ENCODE measurements around the gene CHL1. TPM values are rescaled to one million over a fixed set of nuclear protein-coding genes. Genes with fewer than 3 reads are reported as not detected.
A peak's percentile ranks its signal among the peaks of the same experiment; 100 is the strongest.

The CHL1 gene
- total and polyA plus RNA-seq, 2 donors (not counting 1 experiment from before 2014, with no cell fraction given), result 6.2 to 18.0 TPM

DNA sequence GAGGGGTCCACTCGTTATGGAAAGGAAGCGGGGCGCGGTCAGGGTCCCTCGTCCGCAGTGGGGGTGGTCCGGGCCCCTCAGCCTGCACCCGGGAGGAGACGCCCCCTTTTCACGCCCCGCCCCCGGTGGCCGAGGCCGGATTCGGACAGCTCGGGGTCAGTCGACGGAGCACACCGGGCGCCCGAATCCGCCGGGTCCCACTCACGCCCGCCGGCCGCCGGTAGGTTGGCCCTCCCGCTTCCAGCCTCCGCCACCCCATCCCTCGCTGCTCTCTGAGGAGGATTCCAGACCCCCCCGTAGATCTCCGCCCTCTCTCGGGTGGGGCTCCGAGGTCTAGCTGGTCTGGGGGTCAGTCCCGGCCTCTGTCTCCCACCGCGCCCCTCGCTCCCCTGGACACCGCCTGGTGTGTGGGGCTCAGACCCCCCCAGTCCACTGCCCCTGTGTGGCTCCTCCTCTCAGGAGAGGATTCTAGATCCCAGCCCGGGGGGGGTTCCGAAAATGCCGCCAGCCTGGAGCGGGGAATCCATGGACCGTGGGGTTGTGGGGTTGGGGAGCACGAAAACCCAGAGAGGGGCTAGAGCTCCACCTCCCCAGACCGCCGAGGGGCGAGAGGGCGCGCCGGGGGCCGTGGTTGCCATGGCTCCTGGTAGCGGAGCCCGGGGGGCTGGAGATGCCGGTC lies 725 bp downstream of the CHL1 start:
- CTCF ChIA-PET, result interaction anchor here (1.6 kb wide), 1 partner anchor 157 kb away, joined by 6 read pairs; no protein-coding TSS in a partner anchor
- peak; percentile 42 for ATAC-seq (ENCODE audit: low read depth)
- H3K9me3 ChIP-seq (ENCODE audit: control extremely low read depth in 1 of 3, control insufficient read depth in 2 of 3, insufficient read depth in 1 of 3, low read length in 2 of 3), result no peaks in the 10 kb centered on the region
- peaks cover 22% of the 10 kb centered on the region for H3K27me3 Mint-ChIP-seq
- no peaks in the 10 kb centered on the region for H3K36me3 ChIP-seq (replicated peaks in 1 of 2; ENCODE audit: control extremely low read depth in 1 of 2, control insufficient read depth in 1 of 2, extremely low read depth in 1 of 2, insufficient read depth in 2 of 2, low read length in 1 of 2)
- H3K9ac ChIP-seq (ENCODE audit: low read length), result peak overlapping the region; percentile 73
- peak overlapping the region; percentile 23 for H3K27ac Mint-ChIP-seq
- no peaks in the 10 kb centered on the region for H3K9me3 Mint-ChIP-seq (ENCODE audit: insufficient read depth)
- H2AFZ ChIP-seq (ENCODE audit: insufficient read depth, low read depth, low read length, poor library complexity, severe bottlenecking), result peak overlapping the region; percentile 81
- H3K27me3 ChIP-seq (replicated peaks in 1 of 4; ENCODE audit: control extremely low read depth in 1 of 4, control insufficient read depth in 3 of 4, insufficient read depth in 4 of 4, low read length in 3 of 4), result peaks cover 0 to 26% (median 12%) of the 10 kb centered on the region in 4 experiments
- WGBS (ENCODE audit: insufficient coverage), result 3% methylated on average over 47 of the region's 56 CpGs
- peak overlapping the region in 4 of 5 experiments; percentile 63 to 73 (median 65) for H3K4me3 ChIP-seq (ENCODE audit: control extremely low read depth in 1 of 5, extremely low read depth in 1 of 5, insufficient read depth in 1 of 5, low read depth in 2 of 5, low read length in 4 of 5)
- H3K27ac ChIP-seq (ENCODE audit: low read length in 2 of 2), result peak overlapping the region; percentile 50 to 69
- DNase-seq, result no peak
- peaks cover 21 to 23% of the 10 kb centered on the region in 2 donors for H3K4me1 ChIP-seq (ENCODE audit: control insufficient read depth in 2 of 2, insufficient read depth in 2 of 2, low read length in 2 of 2)
- H4K20me1 ChIP-seq (ENCODE audit: control insufficient read depth, insufficient read depth, low read length, poor library complexity, severe bottlenecking), result no peaks in the 10 kb centered on the region
- intact Hi-C loops (cut with micrococcal nuclease), result no loop called here
- peaks cover 13% of the 10 kb centered on the region for H3K4me1 Mint-ChIP-seq
- H3K4me2 ChIP-seq (replicated peaks; ENCODE audit: low read depth, low read length, poor library complexity, severe bottlenecking), result peak overlapping the region; percentile 92
- H3K4me3 Mint-ChIP-seq, result peak overlapping the region; percentile 86
- no peaks in the 10 kb centered on the region for H3K79me2 ChIP-seq (ENCODE audit: control insufficient read depth, insufficient read depth, low read length)
- TF ChIP-seq EZH2 (IDR thresholded peaks at IDR 0.05; ENCODE audit: borderline replicate concordance, insufficient read depth, low read depth, low read length, poor library complexity, severe bottlenecking) (no peak), CTCF (IDR thresholded peaks at IDR 0.05) (no peak)
- POLR2A ChIA-PET, result no interaction called here

GRCh38 chr3:197828-198491 lies 1.4 kb downstream of the CHL1 start:
- ChIA-PET CTCF (interaction anchor here (1.6 kb wide), 1 partner anchor 156 kb away, joined by 6 read pairs; no protein-coding TSS in a partner anchor), POLR2A (no interaction called here)
- Histone ChIP-seq H3K27ac (ENCODE audit: low read length in 2 of 2) (peak overlapping the region; percentile 50 to 69), H3K79me2 (ENCODE audit: control insufficient read depth, insufficient read depth, low read length) (no peaks in the 10 kb centered on the region), H3K4me3 (ENCODE audit: control extremely low read depth in 1 of 5, extremely low read depth in 1 of 5, insufficient read depth in 1 of 5, low read depth in 2 of 5, low read length in 4 of 5) (peak overlapping the region in 4 of 5 experiments; percentile 63 to 73 (median 65)), H3K9ac (ENCODE audit: low read length) (peak overlapping the region; percentile 73), H3K4me1 (ENCODE audit: control insufficient read depth in 2 of 2, insufficient read depth in 2 of 2, low read length in 2 of 2) (peaks cover 19 to 21% of the 10 kb centered on the region in 2 donors), H2AFZ (ENCODE audit: insufficient read depth, low read depth, low read length, poor library complexity, severe bottlenecking) (peak overlapping the region; percentile 81), H3K4me2 (replicated peaks; ENCODE audit: low read depth, low read length, poor library complexity, severe bottlenecking) (peak overlapping the region; percentile 92), H3K36me3 (replicated peaks in 1 of 2; ENCODE audit: control extremely low read depth in 1 of 2, control insufficient read depth in 1 of 2, extremely low read depth in 1 of 2, insufficient read depth in 2 of 2, low read length in 1 of 2) (no peaks in the 10 kb centered on the region), H3K9me3 (ENCODE audit: control extremely low read depth in 1 of 3, control insufficient read depth in 2 of 3, insufficient read depth in 1 of 3, low read length in 2 of 3) (no peaks in the 10 kb centered on the region), H3K27me3 (replicated peaks in 1 of 4; ENCODE audit: control extremely low read depth in 1 of 4, control insufficient read depth in 3 of 4, insufficient read depth in 4 of 4, low read length in 3 of 4) (peaks cover 0 to 26% (median 12%) of the 10 kb centered on the region in 4 experiments), H4K20me1 (ENCODE audit: control insufficient read depth, insufficient read depth, low read length, poor library complexity, severe bottlenecking) (no peaks in the 10 kb centered on the region)
- intact Hi-C loops (cut with micrococcal nuclease), result no loop called here
- DNase-seq (peak; percentile 60), ATAC-seq (ENCODE audit: low read depth) (peak; percentile 57)
- 4% methylated on average over 60 of the region's 66 CpGs for WGBS (ENCODE audit: insufficient coverage)
- Mint-ChIP-seq H3K9me3 (ENCODE audit: insufficient read depth) (no peaks in the 10 kb centered on the region), H3K27me3 (peaks cover 22% of the 10 kb centered on the region), H3K4me3 (peak overlapping the region; percentile 86), H3K4me1 (peaks cover 11% of the 10 kb centered on the region), H3K27ac (peak overlapping the region; percentile 68)
- TF ChIP-seq EZH2 (IDR thresholded peaks at IDR 0.05; ENCODE audit: borderline replicate concordance, insufficient read depth, low read depth, low read length, poor library complexity, severe bottlenecking), result no peak
- no peak for TF ChIP-seq CTCF (IDR thresholded peaks at IDR 0.05)
